ENCODE data around the gene ARHGEF35. TPM values are rescaled to one million over a fixed set of nuclear protein-coding genes. Genes with fewer than 3 reads are reported as not detected.
"Not testable (repeated sequence)": the region's sequence is repeated elsewhere in the genome, so short reads cannot be mapped to it uniquely, and the experiment has no call there.

The ARHGEF35 gene
- total RNA-seq, 1 donor from 2014 or later, result 8.6 TPM

DNA sequence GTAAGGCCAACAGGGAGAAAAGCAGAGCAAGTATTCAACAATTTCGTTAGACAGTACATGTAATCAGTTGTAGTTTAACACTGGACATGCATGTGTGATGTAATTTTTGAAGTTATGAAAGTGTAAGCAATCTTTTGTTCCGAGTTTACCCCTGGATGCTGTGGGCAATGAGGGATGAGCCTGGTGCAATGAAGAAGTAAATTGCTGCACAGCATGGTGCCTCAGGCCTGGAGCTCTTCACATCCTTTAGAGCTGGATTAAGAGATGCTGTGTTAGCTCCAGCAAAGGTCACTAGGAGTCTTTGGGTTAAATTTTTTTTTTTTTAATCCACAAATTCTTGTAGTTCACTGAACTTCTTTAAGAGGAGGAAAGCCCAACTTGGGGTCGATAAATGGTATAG is 7.5 kb upstream of the ARHGEF35 start:
- H3K27ac Mint-ChIP-seq; H3K9me3 Mint-ChIP-seq; H3K4me1 Mint-ChIP-seq (ENCODE audit: unreplicated experiment); H3K4me3 Mint-ChIP-seq; H3K27me3 Mint-ChIP-seq; H3K36me3 Mint-ChIP-seq; DNase-seq (ENCODE audit: extremely low spot score, unreplicated experiment): not testable (repeated sequence)

- H3K36me3 Mint-ChIP-seq; H3K9me3 Mint-ChIP-seq; H3K27ac Mint-ChIP-seq; H3K27me3 Mint-ChIP-seq; H3K4me1 Mint-ChIP-seq (ENCODE audit: unreplicated experiment); H3K4me3 Mint-ChIP-seq; DNase-seq (ENCODE audit: extremely low spot score, unreplicated experiment): not testable (repeated sequence)
Measured at GRCh38 chr7:144201978-144202377, 6.3 kb upstream of the ARHGEF35 start.

GRCh38 chr7:144198934-144199333 is 3.3 kb upstream of the ARHGEF35 start:
- not testable (repeated sequence) for H3K27ac Mint-ChIP-seq; DNase-seq (ENCODE audit: extremely low spot score, unreplicated experiment); H3K4me3 Mint-ChIP-seq; H3K9me3 Mint-ChIP-seq; H3K27me3 Mint-ChIP-seq; H3K36me3 Mint-ChIP-seq; H3K4me1 Mint-ChIP-seq (ENCODE audit: unreplicated experiment)

GRCh38 chr7:144194453-144194852 is 1.2 kb downstream of the ARHGEF35 start:
- not testable (repeated sequence) for H3K9me3 Mint-ChIP-seq; DNase-seq (ENCODE audit: extremely low spot score, unreplicated experiment); H3K27ac Mint-ChIP-seq; H3K4me1 Mint-ChIP-seq (ENCODE audit: unreplicated experiment); H3K27me3 Mint-ChIP-seq; H3K36me3 Mint-ChIP-seq; H3K4me3 Mint-ChIP-seq

DNA sequence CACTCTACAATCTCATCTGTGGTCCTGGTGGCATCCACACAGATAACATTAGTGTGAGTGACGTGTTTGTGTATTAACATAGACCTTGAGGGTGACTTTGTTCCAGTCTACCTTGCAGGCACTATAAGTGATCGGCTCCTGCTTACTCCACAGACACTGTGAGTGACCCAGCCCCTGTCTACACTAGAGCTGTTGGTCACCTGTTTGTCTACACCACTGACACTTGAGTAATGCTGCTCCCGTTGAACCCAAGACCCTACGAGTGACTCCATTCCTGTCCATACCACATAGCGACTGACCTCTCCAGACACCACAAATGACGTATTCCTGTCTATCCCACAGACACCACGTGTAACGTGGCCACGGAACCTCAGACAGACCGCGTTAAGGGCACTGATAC is 1.9 kb downstream of the ARHGEF35 start:
- not testable (repeated sequence) for H3K4me3 Mint-ChIP-seq, H3K27ac Mint-ChIP-seq, H3K9me3 Mint-ChIP-seq

GRCh38 chr7:144188578-144189171 is 7.0 kb downstream of the ARHGEF35 start:
- H3K36me3 Mint-ChIP-seq, result not testable (repeated sequence)

More for the DNA sequence above, 1.9 kb downstream of the ARHGEF35 start:
- H3K27me3 Mint-ChIP-seq; DNase-seq (ENCODE audit: extremely low spot score, unreplicated experiment); H3K36me3 Mint-ChIP-seq; H3K4me1 Mint-ChIP-seq (ENCODE audit: unreplicated experiment): not testable (repeated sequence)

GRCh38 chr7:144187848-144188247 is 7.8 kb downstream of the ARHGEF35 start:
- H3K36me3 Mint-ChIP-seq; H3K27ac Mint-ChIP-seq; H3K27me3 Mint-ChIP-seq; DNase-seq (ENCODE audit: extremely low spot score, unreplicated experiment); H3K4me3 Mint-ChIP-seq; H3K9me3 Mint-ChIP-seq; H3K4me1 Mint-ChIP-seq (ENCODE audit: unreplicated experiment): not testable (repeated sequence)

More at GRCh38 chr7:144188578-144189171, 7.0 kb downstream of the ARHGEF35 start:
- not testable (repeated sequence) for H3K27me3 Mint-ChIP-seq; DNase-seq (ENCODE audit: extremely low spot score, unreplicated experiment); H3K9me3 Mint-ChIP-seq; H3K4me3 Mint-ChIP-seq; H3K4me1 Mint-ChIP-seq (ENCODE audit: unreplicated experiment); H3K27ac Mint-ChIP-seq

GRCh38 chr7:144183166-144183565 is 12.5 kb downstream of the ARHGEF35 start, which contains the start of gene CTAGE4:
CTAGE4 (plus strand) TSS chr7:144183466; CDS start chr7:144183504, 38 bp downstream.
- not testable (repeated sequence) for H3K4me1 Mint-ChIP-seq (ENCODE audit: unreplicated experiment); DNase-seq (ENCODE audit: extremely low spot score, unreplicated experiment); H3K36me3 Mint-ChIP-seq; H3K9me3 Mint-ChIP-seq; H3K4me3 Mint-ChIP-seq; H3K27ac Mint-ChIP-seq; H3K27me3 Mint-ChIP-seq

- not testable (repeated sequence) for H3K4me3 Mint-ChIP-seq; H3K36me3 Mint-ChIP-seq; DNase-seq (ENCODE audit: extremely low spot score, unreplicated experiment); H3K9me3 Mint-ChIP-seq; H3K4me1 Mint-ChIP-seq (ENCODE audit: unreplicated experiment); H3K27ac Mint-ChIP-seq; H3K27me3 Mint-ChIP-seq
Measured at GRCh38 chr7:144179165-144179479, 16.5 kb downstream of the ARHGEF35 start.

GRCh38 chr7:144178380-144179164 is 17.1 kb downstream of the ARHGEF35 start:
- H3K4me1 Mint-ChIP-seq (ENCODE audit: unreplicated experiment); H3K36me3 Mint-ChIP-seq; H3K4me3 Mint-ChIP-seq; H3K27ac Mint-ChIP-seq; DNase-seq (ENCODE audit: extremely low spot score, unreplicated experiment); H3K9me3 Mint-ChIP-seq; H3K27me3 Mint-ChIP-seq: not testable (repeated sequence)
- TF ChIP-seq, protein P1, sequence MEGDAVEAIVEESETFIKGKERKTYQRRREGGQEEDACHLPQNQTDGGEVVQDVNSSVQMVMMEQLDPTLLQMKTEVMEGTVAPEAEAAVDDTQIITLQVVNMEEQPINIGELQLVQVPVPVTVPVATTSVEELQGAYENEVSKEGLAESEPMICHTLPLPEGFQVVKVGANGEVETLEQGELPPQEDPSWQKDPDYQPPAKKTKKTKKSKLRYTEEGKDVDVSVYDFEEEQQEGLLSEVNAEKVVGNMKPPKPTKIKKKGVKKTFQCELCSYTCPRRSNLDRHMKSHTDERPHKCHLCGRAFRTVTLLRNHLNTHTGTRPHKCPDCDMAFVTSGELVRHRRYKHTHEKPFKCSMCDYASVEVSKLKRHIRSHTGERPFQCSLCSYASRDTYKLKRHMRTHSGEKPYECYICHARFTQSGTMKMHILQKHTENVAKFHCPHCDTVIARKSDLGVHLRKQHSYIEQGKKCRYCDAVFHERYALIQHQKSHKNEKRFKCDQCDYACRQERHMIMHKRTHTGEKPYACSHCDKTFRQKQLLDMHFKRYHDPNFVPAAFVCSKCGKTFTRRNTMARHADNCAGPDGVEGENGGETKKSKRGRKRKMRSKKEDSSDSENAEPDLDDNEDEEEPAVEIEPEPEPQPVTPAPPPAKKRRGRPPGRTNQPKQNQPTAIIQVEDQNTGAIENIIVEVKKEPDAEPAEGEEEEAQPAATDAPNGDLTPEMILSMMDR (conservative IDR thresholded peaks at IDR 0.05), result peak; percentile 69
